ENCODE measurements around the gene ZNF785. TPM values are rescaled to one million over a fixed set of nuclear protein-coding genes. Genes with fewer than 3 reads are reported as not detected.

The ZNF785 gene
- total RNA-seq, 1 experiment from 2014 or later, result 16.0 TPM

- DNase-seq (ENCODE audit: low spot score) (no peak), ATAC-seq (no peak)
- Mint-ChIP-seq H3K9me3 (no peaks in the 10 kb centered on the region), H3K27ac (no peak overlapping the region), H3K27me3 (ENCODE audit: low read depth) (peaks cover 55% of the 10 kb centered on the region), H3K4me3 (no peak overlapping the region), H3K36me3 (no peaks in the 10 kb centered on the region), H3K4me1 (0 out of 2 replicates have a peak, but pooled peaks cover 3% of the 10 kb centered on the region)
- CTCF ChIA-PET, result interaction anchor here (1.2 to 1.3 kb wide), 2 partner anchors 23 to 192 kb away, joined by 3 to 4 read pairs; partner anchors contain the start of gene DCTPP1
- TF ChIP-seq NFATC4 (CRISPR knock-in tag; IDR thresholded peaks at IDR 0.05) (no peak), E2F1 (CRISPR knock-in tag; IDR thresholded peaks at IDR 0.05) (no peak), ZNF219 (CRISPR knock-in tag; IDR thresholded peaks at IDR 0.05; ENCODE audit: borderline replicate concordance) (no peak), ATF3 (CRISPR knock-in tag; conservative IDR thresholded peaks at IDR 0.05) (no peak), GTF2I (CRISPR knock-in tag; conservative IDR thresholded peaks at IDR 0.05) (no peak), ZNF416 (CRISPR knock-in tag; IDR thresholded peaks at IDR 0.05) (no peak), IRF1 (CRISPR knock-in tag; IDR thresholded peaks at IDR 0.05) (no peak), GABPB1 (CRISPR knock-in tag; IDR thresholded peaks at IDR 0.05) (no peak), NR3C1 (CRISPR knock-in tag; conservative IDR thresholded peaks at IDR 0.05; ENCODE audit: low read depth) (no peak), KAT7 (CRISPR knock-in tag; IDR thresholded peaks at IDR 0.05; ENCODE audit: borderline replicate concordance) (no peak), PRDM15 (CRISPR knock-in tag; IDR thresholded peaks at IDR 0.05) (no peak), IRF2 (CRISPR knock-in tag; IDR thresholded peaks at IDR 0.05; ENCODE audit: borderline replicate concordance, low read depth) (no peak), NR2C2 (CRISPR knock-in tag; IDR thresholded peaks at IDR 0.05) (no peak), HMGA2 (CRISPR knock-in tag; IDR thresholded peaks at IDR 0.05) (no peak), NFYB (CRISPR knock-in tag; conservative IDR thresholded peaks at IDR 0.05; ENCODE audit: low read depth) (no peak), ZNF263 (CRISPR knock-in tag; IDR thresholded peaks at IDR 0.05; ENCODE audit: low read depth) (no peak)
- TF ChIP-seq, protein P1, sequence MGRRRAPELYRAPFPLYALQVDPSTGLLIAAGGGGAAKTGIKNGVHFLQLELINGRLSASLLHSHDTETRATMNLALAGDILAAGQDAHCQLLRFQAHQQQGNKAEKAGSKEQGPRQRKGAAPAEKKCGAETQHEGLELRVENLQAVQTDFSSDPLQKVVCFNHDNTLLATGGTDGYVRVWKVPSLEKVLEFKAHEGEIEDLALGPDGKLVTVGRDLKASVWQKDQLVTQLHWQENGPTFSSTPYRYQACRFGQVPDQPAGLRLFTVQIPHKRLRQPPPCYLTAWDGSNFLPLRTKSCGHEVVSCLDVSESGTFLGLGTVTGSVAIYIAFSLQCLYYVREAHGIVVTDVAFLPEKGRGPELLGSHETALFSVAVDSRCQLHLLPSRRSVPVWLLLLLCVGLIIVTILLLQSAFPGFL (CRISPR knock-in tag; IDR thresholded peaks at IDR 0.05; ENCODE audit: borderline replicate concordance), result no peak
- TF ChIP-seq, protein P2, sequence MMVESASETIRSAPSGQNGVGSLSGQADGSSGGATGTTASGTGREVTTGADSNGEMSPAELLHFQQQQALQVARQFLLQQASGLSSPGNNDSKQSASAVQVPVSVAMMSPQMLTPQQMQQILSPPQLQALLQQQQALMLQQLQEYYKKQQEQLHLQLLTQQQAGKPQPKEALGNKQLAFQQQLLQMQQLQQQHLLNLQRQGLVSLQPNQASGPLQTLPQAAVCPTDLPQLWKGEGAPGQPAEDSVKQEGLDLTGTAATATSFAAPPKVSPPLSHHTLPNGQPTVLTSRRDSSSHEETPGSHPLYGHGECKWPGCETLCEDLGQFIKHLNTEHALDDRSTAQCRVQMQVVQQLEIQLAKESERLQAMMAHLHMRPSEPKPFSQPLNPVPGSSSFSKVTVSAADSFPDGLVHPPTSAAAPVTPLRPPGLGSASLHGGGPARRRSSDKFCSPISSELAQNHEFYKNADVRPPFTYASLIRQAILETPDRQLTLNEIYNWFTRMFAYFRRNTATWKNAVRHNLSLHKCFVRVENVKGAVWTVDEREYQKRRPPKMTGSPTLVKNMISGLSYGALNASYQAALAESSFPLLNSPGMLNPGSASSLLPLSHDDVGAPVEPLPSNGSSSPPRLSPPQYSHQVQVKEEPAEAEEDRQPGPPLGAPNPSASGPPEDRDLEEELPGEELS (CRISPR knock-in tag; IDR thresholded peaks at IDR 0.05), result no peak
- TF ChIP-seq, protein P3, sequence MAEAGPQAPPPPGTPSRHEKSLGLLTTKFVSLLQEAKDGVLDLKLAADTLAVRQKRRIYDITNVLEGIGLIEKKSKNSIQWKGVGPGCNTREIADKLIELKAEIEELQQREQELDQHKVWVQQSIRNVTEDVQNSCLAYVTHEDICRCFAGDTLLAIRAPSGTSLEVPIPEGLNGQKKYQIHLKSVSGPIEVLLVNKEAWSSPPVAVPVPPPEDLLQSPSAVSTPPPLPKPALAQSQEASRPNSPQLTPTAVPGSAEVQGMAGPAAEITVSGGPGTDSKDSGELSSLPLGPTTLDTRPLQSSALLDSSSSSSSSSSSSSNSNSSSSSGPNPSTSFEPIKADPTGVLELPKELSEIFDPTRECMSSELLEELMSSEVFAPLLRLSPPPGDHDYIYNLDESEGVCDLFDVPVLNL (CRISPR knock-in tag; IDR thresholded peaks at IDR 0.05; ENCODE audit: borderline replicate concordance, low read depth), result no peak
- TF ChIP-seq, protein P4, sequence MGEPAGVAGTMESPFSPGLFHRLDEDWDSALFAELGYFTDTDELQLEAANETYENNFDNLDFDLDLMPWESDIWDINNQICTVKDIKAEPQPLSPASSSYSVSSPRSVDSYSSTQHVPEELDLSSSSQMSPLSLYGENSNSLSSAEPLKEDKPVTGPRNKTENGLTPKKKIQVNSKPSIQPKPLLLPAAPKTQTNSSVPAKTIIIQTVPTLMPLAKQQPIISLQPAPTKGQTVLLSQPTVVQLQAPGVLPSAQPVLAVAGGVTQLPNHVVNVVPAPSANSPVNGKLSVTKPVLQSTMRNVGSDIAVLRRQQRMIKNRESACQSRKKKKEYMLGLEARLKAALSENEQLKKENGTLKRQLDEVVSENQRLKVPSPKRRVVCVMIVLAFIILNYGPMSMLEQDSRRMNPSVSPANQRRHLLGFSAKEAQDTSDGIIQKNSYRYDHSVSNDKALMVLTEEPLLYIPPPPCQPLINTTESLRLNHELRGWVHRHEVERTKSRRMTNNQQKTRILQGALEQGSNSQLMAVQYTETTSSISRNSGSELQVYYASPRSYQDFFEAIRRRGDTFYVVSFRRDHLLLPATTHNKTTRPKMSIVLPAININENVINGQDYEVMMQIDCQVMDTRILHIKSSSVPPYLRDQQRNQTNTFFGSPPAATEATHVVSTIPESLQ (CRISPR knock-in tag; IDR thresholded peaks at IDR 0.05), result no peak
- POLR2A ChIA-PET, result no interaction called here
These were observed 36.3 kb upstream of the ZNF785 start for GRCh38 chr16:30621765-30622164.
